Measurements from ENCODE around the gene CDC42BPG. TPM values are rescaled to one million over a fixed set of nuclear protein-coding genes. Genes with fewer than 3 reads are reported as not detected.

The CDC42BPG gene
- total and polyA plus RNA-seq, 2 donors (not counting 1 experiment from before 2014, with no cell fraction given): 0.03 to 0.33 TPM

DNA sequence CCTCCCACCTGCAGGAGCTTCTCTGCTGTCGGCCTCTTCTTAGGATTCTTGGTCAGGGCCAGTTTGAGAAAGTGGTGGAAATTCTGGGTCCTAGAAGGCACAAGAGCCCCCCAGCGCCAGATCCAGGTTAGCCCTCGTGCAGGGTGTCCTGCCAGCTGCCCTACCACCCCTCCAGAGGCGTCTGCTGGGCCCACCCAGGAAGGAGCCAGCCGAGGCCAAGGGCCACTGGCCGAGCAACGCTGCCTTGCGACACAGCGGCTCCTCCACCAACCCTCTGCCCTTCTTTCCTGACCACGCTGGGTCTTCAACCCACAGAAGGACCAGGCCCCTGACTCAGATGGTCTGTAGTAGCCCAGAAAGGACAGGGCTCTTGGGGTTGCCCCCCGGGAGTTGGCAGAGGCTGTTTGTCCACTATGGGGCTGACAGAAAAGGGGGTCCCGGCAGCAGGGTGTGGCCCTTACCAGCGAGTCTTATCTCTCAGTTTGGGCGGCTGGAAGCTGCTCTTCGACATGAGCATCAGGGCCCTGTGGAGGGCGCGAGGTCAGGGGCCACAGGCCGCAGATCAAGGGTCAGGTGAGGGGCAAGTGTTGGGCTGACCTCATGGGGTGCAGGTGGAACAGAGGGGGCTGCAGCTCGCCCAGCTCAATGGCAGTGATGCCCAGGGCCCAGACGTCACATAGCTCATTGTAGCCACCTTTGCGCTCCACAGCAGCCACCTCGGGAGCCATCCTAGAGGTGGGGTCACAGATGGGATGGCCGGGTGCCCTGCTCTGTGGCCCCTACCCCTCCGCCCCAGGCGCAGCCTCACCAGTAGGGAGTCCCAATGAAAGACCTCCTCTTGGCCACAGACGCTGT lies 43.9 kb downstream of the CDC42BPG start:
- Histone ChIP-seq H3K79me2 (ENCODE audit: control insufficient read depth, insufficient read depth, low read length) (no peaks in the 10 kb centered on the region), H3K9ac (ENCODE audit: insufficient read depth, low read length) (no peak overlapping the region), H3K4me2 (ENCODE audit: extremely low read depth, insufficient read depth, low read length) (no peak overlapping the region), H3K36me3 (ENCODE audit: control insufficient read depth, insufficient read depth, low read length) (peaks cover 6% of the 10 kb centered on the region), H4K20me1 (ENCODE audit: control insufficient read depth, extremely low read depth, insufficient read depth, low read length) (no peaks in the 10 kb centered on the region), H3K4me1 (ENCODE audit: control insufficient read depth, extremely low read depth, insufficient read depth, low read length) (peaks cover 6% of the 10 kb centered on the region), H3K4me3 (replicated peaks in 1 of 4; ENCODE audit: control extremely low read depth in 1 of 4, insufficient read depth in 1 of 4, low read depth in 3 of 4, low read length in 4 of 4) (no peak overlapping the region), H3K9me3 (ENCODE audit: control insufficient read depth, insufficient read depth, low read depth, low read length) (no peaks in the 10 kb centered on the region), H3K27me3 (ENCODE audit: control insufficient read depth, insufficient read depth, low read length) (no peaks in the 10 kb centered on the region), H2AFZ (ENCODE audit: low read length) (no peak overlapping the region), H3K27ac (ENCODE audit: insufficient read depth, low read length) (no peak overlapping the region)
- TF ChIP-seq, protein P1, sequence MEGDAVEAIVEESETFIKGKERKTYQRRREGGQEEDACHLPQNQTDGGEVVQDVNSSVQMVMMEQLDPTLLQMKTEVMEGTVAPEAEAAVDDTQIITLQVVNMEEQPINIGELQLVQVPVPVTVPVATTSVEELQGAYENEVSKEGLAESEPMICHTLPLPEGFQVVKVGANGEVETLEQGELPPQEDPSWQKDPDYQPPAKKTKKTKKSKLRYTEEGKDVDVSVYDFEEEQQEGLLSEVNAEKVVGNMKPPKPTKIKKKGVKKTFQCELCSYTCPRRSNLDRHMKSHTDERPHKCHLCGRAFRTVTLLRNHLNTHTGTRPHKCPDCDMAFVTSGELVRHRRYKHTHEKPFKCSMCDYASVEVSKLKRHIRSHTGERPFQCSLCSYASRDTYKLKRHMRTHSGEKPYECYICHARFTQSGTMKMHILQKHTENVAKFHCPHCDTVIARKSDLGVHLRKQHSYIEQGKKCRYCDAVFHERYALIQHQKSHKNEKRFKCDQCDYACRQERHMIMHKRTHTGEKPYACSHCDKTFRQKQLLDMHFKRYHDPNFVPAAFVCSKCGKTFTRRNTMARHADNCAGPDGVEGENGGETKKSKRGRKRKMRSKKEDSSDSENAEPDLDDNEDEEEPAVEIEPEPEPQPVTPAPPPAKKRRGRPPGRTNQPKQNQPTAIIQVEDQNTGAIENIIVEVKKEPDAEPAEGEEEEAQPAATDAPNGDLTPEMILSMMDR (conservative IDR thresholded peaks at IDR 0.05 in 1 of 2, IDR thresholded peaks at IDR 0.05 in 1 of 2; ENCODE audit: low read depth in 1 of 2, low read length in 2 of 2): no peak
- TF ChIP-seq EZH2 (IDR thresholded peaks at IDR 0.05; ENCODE audit: low read length, missing control alignments): no peak
- no peak for DNase-seq (ENCODE audit: low read depth in 2 of 2)

DNA sequence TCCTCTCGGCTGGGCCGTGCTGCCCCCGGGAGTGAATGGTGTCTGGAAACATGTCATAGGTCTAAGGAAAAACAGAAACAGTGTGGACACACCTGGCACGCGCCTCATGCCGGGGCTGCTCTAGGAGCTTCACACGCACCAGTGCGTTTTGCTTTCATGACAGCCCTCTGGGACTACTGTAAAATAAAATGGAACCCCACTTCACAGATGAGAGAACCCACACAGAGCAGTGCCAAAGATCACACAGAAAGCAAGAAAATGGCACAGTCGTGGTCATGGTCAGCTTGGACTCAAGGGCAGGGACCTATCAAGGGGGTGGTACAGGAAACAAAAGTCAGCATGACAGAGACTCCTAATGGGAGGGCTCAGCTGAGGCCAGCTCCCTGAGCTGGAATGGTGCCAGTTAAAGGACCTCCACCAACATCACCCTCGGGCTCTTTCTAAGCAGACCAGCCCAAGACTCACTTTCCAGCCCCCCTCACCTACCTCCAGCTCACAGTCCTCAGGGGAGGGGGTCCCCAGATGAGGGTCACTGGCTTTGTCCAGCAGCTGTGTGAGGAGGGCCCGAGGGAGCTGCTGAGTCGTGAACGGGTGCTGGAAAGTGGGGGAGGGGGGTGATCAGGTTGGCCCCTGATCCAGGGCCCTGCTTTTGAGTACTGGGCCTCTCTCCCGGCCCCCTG lies 44.7 kb downstream of the CDC42BPG start:
- Histone ChIP-seq H4K20me1 (ENCODE audit: control insufficient read depth, extremely low read depth, insufficient read depth, low read length) (no peaks in the 10 kb centered on the region), H2AFZ (ENCODE audit: low read length) (no peak overlapping the region), H3K9me3 (ENCODE audit: control insufficient read depth, insufficient read depth, low read depth, low read length) (no peaks in the 10 kb centered on the region), H3K36me3 (ENCODE audit: control insufficient read depth, insufficient read depth, low read length) (peaks cover 6% of the 10 kb centered on the region), H3K4me2 (ENCODE audit: extremely low read depth, insufficient read depth, low read length) (no peak overlapping the region), H3K79me2 (ENCODE audit: control insufficient read depth, insufficient read depth, low read length) (no peaks in the 10 kb centered on the region), H3K27me3 (ENCODE audit: control insufficient read depth, insufficient read depth, low read length) (no peaks in the 10 kb centered on the region), H3K9ac (ENCODE audit: insufficient read depth, low read length) (no peak overlapping the region), H3K4me1 (ENCODE audit: control insufficient read depth, extremely low read depth, insufficient read depth, low read length) (peaks cover 6% of the 10 kb centered on the region), H3K4me3 (replicated peaks in 1 of 4; ENCODE audit: control extremely low read depth in 1 of 4, insufficient read depth in 1 of 4, low read depth in 3 of 4, low read length in 4 of 4) (no peak overlapping the region), H3K27ac (ENCODE audit: insufficient read depth, low read length) (no peak overlapping the region)
- DNase-seq (ENCODE audit: low read depth in 2 of 2): no peak
- TF ChIP-seq, protein P1 (conservative IDR thresholded peaks at IDR 0.05 in 1 of 2, IDR thresholded peaks at IDR 0.05 in 1 of 2; ENCODE audit: low read depth in 1 of 2, low read length in 2 of 2): no peak
- TF ChIP-seq EZH2 (IDR thresholded peaks at IDR 0.05; ENCODE audit: low read length, missing control alignments): no peak

DNA sequence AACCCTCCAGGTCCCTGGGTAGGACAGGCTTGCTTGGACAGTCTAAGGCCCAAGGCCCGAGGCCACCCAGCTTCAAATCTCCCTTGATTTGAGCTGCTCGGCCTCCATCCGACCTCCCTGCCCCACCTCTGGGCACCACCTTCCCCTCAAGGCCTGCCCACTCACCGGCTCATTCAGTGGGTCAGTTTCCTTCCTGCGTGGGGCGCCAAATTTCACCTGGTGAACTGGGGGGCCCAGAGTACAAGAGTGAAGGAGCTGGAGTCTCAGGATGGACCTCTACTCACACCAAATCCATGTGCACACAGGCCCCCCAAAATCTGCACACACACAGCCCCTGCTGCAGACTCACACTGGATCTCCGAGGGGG lies 45.2 kb downstream of the CDC42BPG start:
- DNase-seq (ENCODE audit: low read depth in 2 of 2): no peak
- H3K4me1 ChIP-seq (ENCODE audit: control insufficient read depth, extremely low read depth, insufficient read depth, low read length): peaks cover 5% of the 10 kb centered on the region
- no peak overlapping the region for H3K4me2 ChIP-seq (ENCODE audit: extremely low read depth, insufficient read depth, low read length)
- no peak overlapping the region for H3K9ac ChIP-seq (ENCODE audit: insufficient read depth, low read length)
- no peaks in the 10 kb centered on the region for H4K20me1 ChIP-seq (ENCODE audit: control insufficient read depth, extremely low read depth, insufficient read depth, low read length)
- H3K79me2 ChIP-seq (ENCODE audit: control insufficient read depth, insufficient read depth, low read length): no peaks in the 10 kb centered on the region
- no peak for TF ChIP-seq EZH2 (IDR thresholded peaks at IDR 0.05; ENCODE audit: low read length, missing control alignments)
- TF ChIP-seq, protein P1 (conservative IDR thresholded peaks at IDR 0.05 in 1 of 2, IDR thresholded peaks at IDR 0.05 in 1 of 2; ENCODE audit: low read depth in 1 of 2, low read length in 2 of 2): no peak
- H3K36me3 ChIP-seq (ENCODE audit: control insufficient read depth, insufficient read depth, low read length): peaks cover 4% of the 10 kb centered on the region
- H2AFZ ChIP-seq (ENCODE audit: low read length): no peak overlapping the region
- H3K9me3 ChIP-seq (ENCODE audit: control insufficient read depth, insufficient read depth, low read depth, low read length): no peaks in the 10 kb centered on the region
- H3K4me3 ChIP-seq (replicated peaks in 1 of 4; ENCODE audit: control extremely low read depth in 1 of 4, insufficient read depth in 1 of 4, low read depth in 3 of 4, low read length in 4 of 4): no peak overlapping the region
- no peak overlapping the region for H3K27ac ChIP-seq (ENCODE audit: insufficient read depth, low read length)
- H3K27me3 ChIP-seq (ENCODE audit: control insufficient read depth, insufficient read depth, low read length): no peaks in the 10 kb centered on the region
